Stimulated activated CD4-positive, alpha-beta T cell treated with anti-CD3 and anti-CD28 coated beads, Interleukin-12 subunit alpha, Interleukin-12 subunit beta, amount 100 ng/mL, for 24 hours (primary cell): ENCODE data around the gene ACACA.

ENCODE experiments used
- DNase-seq, 2 experiments: peaks; one replicate each; pipeline ENCODE4 v3.0.0-alpha.2; 2020; ENCODE audit warnings: low read depth in 2 of 2

ACACA gene

GRCh38 chr17:37292429-37293139, 114.1 kb downstream of the ACACA start:
- no peak for DNase-seq

- DNase-seq = no peak
Measured at GRCh38 chr17:37291351-37291750, 115.3 kb downstream of the ACACA start.

GRCh38 chr17:37286430-37286829, 120.2 kb downstream of the ACACA start:
- no peak for DNase-seq

GRCh38 chr17:37284191-37284590, 122.4 kb downstream of the ACACA start:
- no peak for DNase-seq

GRCh38 chr17:37283414-37283961, 123.1 kb downstream of the ACACA start:
- no peak for DNase-seq

- DNase-seq = no peak
Measured at GRCh38 chr17:37280841-37281240, 125.8 kb downstream of the ACACA start.

GRCh38 chr17:37278247-37278894, 128.3 kb downstream of the ACACA start:
- no peak for DNase-seq

- no peak for DNase-seq
Measured at GRCh38 chr17:37276475-37276874, 130.2 kb downstream of the ACACA start.

GRCh38 chr17:37274461-37274860, 132.2 kb downstream of the ACACA start:
- DNase-seq = no peak

GRCh38 chr17:37273409-37274051, 133.1 kb downstream of the ACACA start:
- DNase-seq = no peak

GRCh38 chr17:37265446-37266173, 141.0 kb downstream of the ACACA start:
- DNase-seq = no peak

GRCh38 chr17:37261286-37261685, 145.3 kb downstream of the ACACA start:
- no peak for DNase-seq

GRCh38 chr17:37259030-37259735, 147.5 kb downstream of the ACACA start:
- no peak for DNase-seq

GRCh38 chr17:37256627-37257026, 150.0 kb downstream of the ACACA start:
- DNase-seq = no peak

GRCh38 chr17:37255432-37255831, 151.2 kb downstream of the ACACA start:
- no peak for DNase-seq

GRCh38 chr17:37247825-37248224, 158.8 kb downstream of the ACACA start:
- DNase-seq = no peak

GRCh38 chr17:37246085-37246484, 160.6 kb downstream of the ACACA start:
- no peak for DNase-seq

GRCh38 chr17:37240381-37240780, 166.3 kb downstream of the ACACA start:
- DNase-seq = no peak

GRCh38 chr17:37239690-37240334, 166.8 kb downstream of the ACACA start:
- no peak for DNase-seq

GRCh38 chr17:37234106-37234505, 172.5 kb downstream of the ACACA start:
- no peak for DNase-seq

GRCh38 chr17:37233036-37233435, 173.6 kb downstream of the ACACA start:
- no peak for DNase-seq
